Stimulated activated memory B cell treated with anti-CD40 and anti-IgM and Interleukin-4, amounts not matched to agents 10 μg/mL and 1 μg/mL and 100 μg/mL, for 72 hours (primary cell): Measurements from ENCODE around the gene GPC4.

Experiments used
- ATAC-seq: fragments of 150-1000 bp; cut with Tn5 transposase; 2 replicates; pipeline ENCODE4 v1.10.0; 2021
- H3K27ac Mint-ChIP-seq: one replicate; pipeline ENCODE4 v1.8.0; 2022; ENCODE audit warnings: mild to moderate bottlenecking, mixed read lengths
- H3K27me3 Mint-ChIP-seq: one replicate; pipeline ENCODE4 v1.8.0; 2022; ENCODE audit warnings: mixed read lengths
- H3K36me3 Mint-ChIP-seq: one replicate; pipeline ENCODE4 v1.8.0; 2022; ENCODE audit warnings: mixed read lengths
- H3K4me1 Mint-ChIP-seq: one replicate; pipeline ENCODE4 v1.8.0; 2022; ENCODE audit warnings: mixed read lengths
- H3K4me3 Mint-ChIP-seq: one replicate; pipeline ENCODE4 v1.8.0; 2022; ENCODE audit warnings: mild to moderate bottlenecking, moderate library complexity, mixed read lengths
- H3K9me3 Mint-ChIP-seq: one replicate; pipeline ENCODE4 v1.8.0; 2022; ENCODE audit warnings: mixed read lengths

Gene GPC4

GRCh38 chrX:133391111-133391510 is 24.2 kb downstream of the GPC4 start:
- Mint-ChIP-seq H3K9me3 (no peaks in the 10 kb centered on the region), H3K4me3 (no peak overlapping the region), H3K4me1 (no peaks in the 10 kb centered on the region), H3K36me3 (no peaks in the 10 kb centered on the region), H3K27ac (no peak overlapping the region), H3K27me3 (no peaks in the 10 kb centered on the region)
- no peak for ATAC-seq

GRCh38 chrX:133390676-133391075 is 24.6 kb downstream of the GPC4 start:
- ATAC-seq = no peak

GRCh38 chrX:133389975-133390374 is 25.3 kb downstream of the GPC4 start:
- Mint-ChIP-seq H3K36me3 (no peaks in the 10 kb centered on the region), H3K27me3 (no peaks in the 10 kb centered on the region), H3K4me1 (no peaks in the 10 kb centered on the region), H3K9me3 (no peaks in the 10 kb centered on the region), H3K27ac (no peak overlapping the region), H3K4me3 (no peak overlapping the region)
- ATAC-seq = no peak

More at GRCh38 chrX:133390676-133391075, 24.6 kb downstream of the GPC4 start:
- no peaks in the 10 kb centered on the region for H3K36me3 Mint-ChIP-seq
- no peaks in the 10 kb centered on the region for H3K4me1 Mint-ChIP-seq
- no peak overlapping the region for H3K27ac Mint-ChIP-seq
- H3K27me3 Mint-ChIP-seq = no peaks in the 10 kb centered on the region
- no peaks in the 10 kb centered on the region for H3K9me3 Mint-ChIP-seq
- H3K4me3 Mint-ChIP-seq = no peak overlapping the region

- Mint-ChIP-seq H3K9me3 (no peaks in the 10 kb centered on the region), H3K36me3 (no peaks in the 10 kb centered on the region), H3K27me3 (no peaks in the 10 kb centered on the region), H3K4me3 (no peak overlapping the region), H3K27ac (no peak overlapping the region), H3K4me1 (peaks cover 6% of the 10 kb centered on the region)
- ATAC-seq = no peak
These were observed 30.8 kb downstream of the GPC4 start for GRCh38 chrX:133384454-133384853.

GRCh38 chrX:133380711-133381619 is 34.3 kb downstream of the GPC4 start:
- H3K4me1 Mint-ChIP-seq = peaks cover 6% of the 10 kb centered on the region

GRCh38 chrX:133376422-133376821 is 38.9 kb downstream of the GPC4 start:
- Mint-ChIP-seq H3K36me3 (no peaks in the 10 kb centered on the region), H3K9me3 (no peaks in the 10 kb centered on the region), H3K4me3 (no peak overlapping the region), H3K27me3 (no peaks in the 10 kb centered on the region), H3K4me1 (peaks cover 6% of the 10 kb centered on the region), H3K27ac (no peak overlapping the region)
- ATAC-seq = no peak

More at GRCh38 chrX:133380711-133381619, 34.3 kb downstream of the GPC4 start:
- H3K27me3 Mint-ChIP-seq = no peaks in the 10 kb centered on the region
- H3K36me3 Mint-ChIP-seq = no peaks in the 10 kb centered on the region
- no peak for ATAC-seq
- H3K9me3 Mint-ChIP-seq = no peaks in the 10 kb centered on the region
- no peak overlapping the region for H3K4me3 Mint-ChIP-seq
- H3K27ac Mint-ChIP-seq = no peak overlapping the region

- Mint-ChIP-seq H3K27ac (no peak overlapping the region), H3K9me3 (no peaks in the 10 kb centered on the region), H3K4me3 (no peak overlapping the region), H3K36me3 (no peaks in the 10 kb centered on the region), H3K4me1 (peaks cover 2% of the 10 kb centered on the region), H3K27me3 (no peaks in the 10 kb centered on the region)
- no peak for ATAC-seq
These were observed 39.5 kb downstream of the GPC4 start for GRCh38 chrX:133375615-133376340.

GRCh38 chrX:133374874-133375387 is 40.4 kb downstream of the GPC4 start:
- H3K9me3 Mint-ChIP-seq = no peaks in the 10 kb centered on the region
- ATAC-seq = no peak
- no peaks in the 10 kb centered on the region for H3K36me3 Mint-ChIP-seq
- H3K4me3 Mint-ChIP-seq = no peak overlapping the region
- no peak overlapping the region for H3K27ac Mint-ChIP-seq
- no peaks in the 10 kb centered on the region for H3K4me1 Mint-ChIP-seq
- no peaks in the 10 kb centered on the region for H3K27me3 Mint-ChIP-seq

- no peaks in the 10 kb centered on the region for H3K9me3 Mint-ChIP-seq
- H3K27ac Mint-ChIP-seq = no peak overlapping the region
- H3K27me3 Mint-ChIP-seq = no peaks in the 10 kb centered on the region
- no peaks in the 10 kb centered on the region for H3K4me1 Mint-ChIP-seq
- no peaks in the 10 kb centered on the region for H3K36me3 Mint-ChIP-seq
- no peak overlapping the region for H3K4me3 Mint-ChIP-seq
- ATAC-seq = no peak
These were observed 41.8 kb downstream of the GPC4 start for GRCh38 chrX:133373386-133374079.

GRCh38 chrX:133370696-133371275 is 44.5 kb downstream of the GPC4 start:
- no peak overlapping the region for H3K4me3 Mint-ChIP-seq
- no peaks in the 10 kb centered on the region for H3K36me3 Mint-ChIP-seq
- H3K27me3 Mint-ChIP-seq = no peaks in the 10 kb centered on the region
- no peak for ATAC-seq
- no peaks in the 10 kb centered on the region for H3K4me1 Mint-ChIP-seq
- H3K9me3 Mint-ChIP-seq = no peaks in the 10 kb centered on the region
- H3K27ac Mint-ChIP-seq = no peak overlapping the region

- no peaks in the 10 kb centered on the region for H3K36me3 Mint-ChIP-seq
- no peaks in the 10 kb centered on the region for H3K27me3 Mint-ChIP-seq
- H3K4me1 Mint-ChIP-seq = no peaks in the 10 kb centered on the region
- no peak overlapping the region for H3K27ac Mint-ChIP-seq
- ATAC-seq = no peak
- no peaks in the 10 kb centered on the region for H3K9me3 Mint-ChIP-seq
- H3K4me3 Mint-ChIP-seq = no peak overlapping the region
These were observed 46.2 kb downstream of the GPC4 start for GRCh38 chrX:133369065-133369464.

- no peaks in the 10 kb centered on the region for H3K36me3 Mint-ChIP-seq
- H3K27ac Mint-ChIP-seq = no peak overlapping the region
- H3K4me1 Mint-ChIP-seq = no peaks in the 10 kb centered on the region
- H3K27me3 Mint-ChIP-seq = no peaks in the 10 kb centered on the region
- H3K4me3 Mint-ChIP-seq = no peak overlapping the region
- H3K9me3 Mint-ChIP-seq = no peaks in the 10 kb centered on the region
- ATAC-seq = no peak
These were observed 48.6 kb downstream of the GPC4 start for GRCh38 chrX:133366735-133367134.

GRCh38 chrX:133365871-133366611 is 49.2 kb downstream of the GPC4 start:
- no peak for ATAC-seq
- Mint-ChIP-seq H3K36me3 (no peaks in the 10 kb centered on the region), H3K4me3 (no peak overlapping the region), H3K4me1 (no peaks in the 10 kb centered on the region), H3K27ac (no peak overlapping the region), H3K27me3 (no peaks in the 10 kb centered on the region), H3K9me3 (no peaks in the 10 kb centered on the region)

- no peak for ATAC-seq
- Mint-ChIP-seq H3K36me3 (no peaks in the 10 kb centered on the region), H3K27ac (no peak overlapping the region), H3K4me1 (no peaks in the 10 kb centered on the region), H3K27me3 (no peaks in the 10 kb centered on the region), H3K9me3 (no peaks in the 10 kb centered on the region), H3K4me3 (no peak overlapping the region)
These were observed 50.4 kb downstream of the GPC4 start for GRCh38 chrX:133364865-133365264.
